ENCODE results near the gene PAPSS1. TPM values are rescaled to one million over a fixed set of nuclear protein-coding genes. Genes with fewer than 3 reads are reported as not detected.

The PAPSS1 gene
- total and polyA plus RNA-seq, 2 donors (not counting 1 experiment from before 2014, with no cell fraction given) = 59.9 to 70.3 TPM

GRCh38 chr4:107710493-107711459 is 9.3 kb downstream of the PAPSS1 start:
- Histone ChIP-seq H3K4me3 (replicated peaks in 1 of 4; ENCODE audit: control extremely low read depth in 1 of 4, insufficient read depth in 1 of 4, low read depth in 3 of 4, low read length in 4 of 4) (no peak overlapping the region), H3K27ac (ENCODE audit: insufficient read depth, low read length) (no peak overlapping the region), H3K9me3 (ENCODE audit: control insufficient read depth, insufficient read depth, low read depth, low read length) (no peaks in the 10 kb centered on the region), H4K20me1 (ENCODE audit: control insufficient read depth, extremely low read depth, insufficient read depth, low read length) (no peaks in the 10 kb centered on the region), H3K4me2 (ENCODE audit: extremely low read depth, insufficient read depth, low read length) (no peak overlapping the region), H2AFZ (ENCODE audit: low read length) (no peak overlapping the region), H3K9ac (ENCODE audit: insufficient read depth, low read length) (no peak overlapping the region), H3K79me2 (ENCODE audit: control insufficient read depth, insufficient read depth, low read length) (peaks cover 11% of the 10 kb centered on the region), H3K4me1 (ENCODE audit: control insufficient read depth, extremely low read depth, insufficient read depth, low read length) (no peaks in the 10 kb centered on the region), H3K27me3 (ENCODE audit: control insufficient read depth, insufficient read depth, low read length) (no peaks in the 10 kb centered on the region), H3K36me3 (ENCODE audit: control insufficient read depth, insufficient read depth, low read length) (no peaks in the 10 kb centered on the region)
- TF ChIP-seq EZH2 (IDR thresholded peaks at IDR 0.05; ENCODE audit: low read length, missing control alignments) = no peak
- no peak for DNase-seq (ENCODE audit: low read depth in 2 of 2)

GRCh38 chr4:107709916-107710315 is 10.1 kb downstream of the PAPSS1 start:
- Histone ChIP-seq H4K20me1 (ENCODE audit: control insufficient read depth, extremely low read depth, insufficient read depth, low read length) (no peaks in the 10 kb centered on the region), H3K27ac (ENCODE audit: insufficient read depth, low read length) (no peak overlapping the region)

DNA sequence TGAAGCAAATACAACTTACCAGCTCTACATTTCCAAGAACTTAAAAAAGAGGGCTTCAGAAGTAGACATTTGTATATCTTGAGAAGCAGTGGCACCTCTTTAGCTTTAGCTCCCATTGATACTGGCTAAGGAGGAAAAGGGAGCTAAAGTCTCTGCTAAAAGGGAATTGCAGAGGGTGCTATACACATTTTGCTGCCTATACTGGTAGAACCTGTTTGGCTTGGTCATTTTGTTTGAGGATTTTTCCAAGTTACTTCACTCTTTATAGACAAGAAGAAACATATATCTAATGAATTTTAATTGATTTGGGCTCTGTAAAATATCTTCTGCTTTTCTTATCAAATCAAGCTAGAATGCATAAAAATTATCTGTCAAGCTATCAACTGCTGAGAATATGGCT is 11.8 kb downstream of the PAPSS1 start:
- no peak overlapping the region for H2AFZ ChIP-seq (ENCODE audit: low read length)
- no peak overlapping the region for H3K27ac ChIP-seq (ENCODE audit: insufficient read depth, low read length)
- no peak overlapping the region for H3K4me2 ChIP-seq (ENCODE audit: extremely low read depth, insufficient read depth, low read length)
- no peaks in the 10 kb centered on the region for H3K9me3 ChIP-seq (ENCODE audit: control insufficient read depth, insufficient read depth, low read depth, low read length)
- H4K20me1 ChIP-seq (ENCODE audit: control insufficient read depth, extremely low read depth, insufficient read depth, low read length) = no peaks in the 10 kb centered on the region
- peaks cover 7% of the 10 kb centered on the region for H3K79me2 ChIP-seq (ENCODE audit: control insufficient read depth, insufficient read depth, low read length)
- DNase-seq (ENCODE audit: low read depth in 2 of 2) = no peak
- no peak overlapping the region for H3K4me3 ChIP-seq (replicated peaks in 1 of 4; ENCODE audit: control extremely low read depth in 1 of 4, insufficient read depth in 1 of 4, low read depth in 3 of 4, low read length in 4 of 4)
- H3K36me3 ChIP-seq (ENCODE audit: control insufficient read depth, insufficient read depth, low read length) = no peaks in the 10 kb centered on the region
- TF ChIP-seq CTCF (conservative IDR thresholded peaks at IDR 0.05 in 1 of 2, IDR thresholded peaks at IDR 0.05 in 1 of 2; ENCODE audit: low read depth in 1 of 2, low read length in 2 of 2) (no peak), EZH2 (IDR thresholded peaks at IDR 0.05; ENCODE audit: low read length, missing control alignments) (no peak)
- H3K4me1 ChIP-seq (ENCODE audit: control insufficient read depth, extremely low read depth, insufficient read depth, low read length) = no peaks in the 10 kb centered on the region
- no peak overlapping the region for H3K9ac ChIP-seq (ENCODE audit: insufficient read depth, low read length)
- H3K27me3 ChIP-seq (ENCODE audit: control insufficient read depth, insufficient read depth, low read length) = no peaks in the 10 kb centered on the region

More at GRCh38 chr4:107709916-107710315, 10.1 kb downstream of the PAPSS1 start:
- peak in 1 of 2 donors; percentile 22 for DNase-seq (ENCODE audit: low read depth in 2 of 2)
- TF ChIP-seq EZH2 (IDR thresholded peaks at IDR 0.05; ENCODE audit: low read length, missing control alignments) (no peak), CTCF (conservative IDR thresholded peaks at IDR 0.05 in 1 of 2, IDR thresholded peaks at IDR 0.05 in 1 of 2; ENCODE audit: low read depth in 1 of 2, low read length in 2 of 2) (no peak)
- Histone ChIP-seq H3K4me3 (replicated peaks in 1 of 4; ENCODE audit: control extremely low read depth in 1 of 4, insufficient read depth in 1 of 4, low read depth in 3 of 4, low read length in 4 of 4) (no peak overlapping the region), H3K9me3 (ENCODE audit: control insufficient read depth, insufficient read depth, low read depth, low read length) (no peaks in the 10 kb centered on the region), H2AFZ (ENCODE audit: low read length) (no peak overlapping the region), H3K9ac (ENCODE audit: insufficient read depth, low read length) (no peak overlapping the region), H3K4me2 (ENCODE audit: extremely low read depth, insufficient read depth, low read length) (no peak overlapping the region), H3K36me3 (ENCODE audit: control insufficient read depth, insufficient read depth, low read length) (no peaks in the 10 kb centered on the region), H3K27me3 (ENCODE audit: control insufficient read depth, insufficient read depth, low read length) (no peaks in the 10 kb centered on the region), H3K79me2 (ENCODE audit: control insufficient read depth, insufficient read depth, low read length) (peaks cover 11% of the 10 kb centered on the region), H3K4me1 (ENCODE audit: control insufficient read depth, extremely low read depth, insufficient read depth, low read length) (no peaks in the 10 kb centered on the region)

All from fibroblast of lung (primary cell).